Liver (tissue), 9 donors: ENCODE data around the gene LTA4H. TPM values are rescaled to one million over a fixed set of nuclear protein-coding genes. Genes with fewer than 3 reads are reported as not detected.

Source experiments
- DNase-seq: peaks from one replicate; pipeline ENCODE4 v3.0.0-alpha.2; 2017; ENCODE audit warnings: low spot score
- H3K27ac ChIP-seq, 2 donors: one replicate each; pipeline ENCODE4 v1.7.0; 2013; ENCODE audit warnings: inconsistent platforms in 2 of 2, low read length in 2 of 2, control low read depth in 1 of 2, low read depth in 1 of 2, mild to moderate bottlenecking in 1 of 2
- H3K27me3 ChIP-seq, 4 donors: one replicate each; pipeline versions ENCODE4 v1.6.1 to v1.7.0; 2013; ENCODE audit warnings: low read length in 3 of 4, inconsistent platforms in 1 of 4, mild to moderate bottlenecking in 1 of 4, moderate library complexity in 1 of 4; ENCODE audit not compliant: control insufficient read depth in 4 of 4, insufficient read depth in 4 of 4
- H3K36me3 ChIP-seq, 4 donors: one replicate each; pipeline versions ENCODE4 v1.6.1 to v1.7.0; 2013; ENCODE audit warnings: low read length in 3 of 4, mild to moderate bottlenecking in 3 of 4, low read depth in 1 of 4, moderate library complexity in 1 of 4; ENCODE audit not compliant: control insufficient read depth in 4 of 4, insufficient read depth in 3 of 4
- H3K4me1 ChIP-seq, 4 donors: one replicate each; pipeline versions ENCODE4 v1.6.1 to v1.7.0; 2013; ENCODE audit warnings: low read length in 3 of 4, mild to moderate bottlenecking in 3 of 4, moderate library complexity in 1 of 4; ENCODE audit not compliant: control insufficient read depth in 4 of 4, insufficient read depth in 4 of 4
- H3K4me3 ChIP-seq, 3 donors: one replicate each; pipeline versions ENCODE4 v1.6.1 to v1.7.0; 2013; ENCODE audit warnings: low read length in 3 of 3, control low read depth in 1 of 3, low read depth in 1 of 3, mild to moderate bottlenecking in 1 of 3
- H3K9ac ChIP-seq, 2 donors: one replicate each; pipeline ENCODE4 v1.7.0; 2013; ENCODE audit warnings: low read length in 2 of 2, mild to moderate bottlenecking in 2 of 2, moderate library complexity in 2 of 2, control low read depth in 1 of 2, low read depth in 1 of 2
- H3K9me3 ChIP-seq, 4 donors: one replicate each; pipeline versions ENCODE4 v1.6.1 to v1.7.0; 2013; ENCODE audit warnings: low read length in 3 of 4; ENCODE audit not compliant: control insufficient read depth in 4 of 4
- EGR1 ChIP-seq, 2 donors: IDR thresholded peaks; 2 replicates each; pipeline ENCODE4 v1.6.1; 2016 to 2018; ENCODE audit warnings: antibody characterized with exemption in 2 of 2, low read depth in 2 of 2
- FOXA1 ChIP-seq: IDR thresholded peaks from 2 replicates; pipeline ENCODE4 v1.6.1; 2016; ENCODE audit warnings: antibody characterized with exemption
- FOXA2 ChIP-seq: IDR thresholded peaks from 2 replicates; pipeline ENCODE4 v1.6.1; 2016; ENCODE audit warnings: antibody characterized with exemption
- GABPA ChIP-seq, 2 donors: IDR thresholded peaks in 1 of 2; conservative IDR thresholded peaks in 1 of 2; 2 replicates each; pipeline ENCODE4 v1.6.1; 2016; ENCODE audit warnings: antibody characterized with exemption in 2 of 2, mild to moderate bottlenecking in 1 of 2, moderate library complexity in 1 of 2
- HNF4A ChIP-seq, 2 donors: conservative IDR thresholded peaks; 2 replicates each; pipeline ENCODE4 v1.6.1; 2016; ENCODE audit warnings: antibody characterized with exemption in 2 of 2, mild to moderate bottlenecking in 2 of 2
- HNF4G ChIP-seq: IDR thresholded peaks from 2 replicates; pipeline ENCODE4 v1.6.1; 2016; ENCODE audit warnings: antibody characterized with exemption
- JUND ChIP-seq, 2 donors: IDR thresholded peaks; 2 replicates each; pipeline ENCODE4 v1.6.1; 2016; ENCODE audit warnings: antibody characterized with exemption in 2 of 2
- NR2F2 ChIP-seq: IDR thresholded peaks from 2 replicates; pipeline ENCODE4 v1.6.1; 2016; ENCODE audit warnings: antibody characterized with exemption
- RAD21 ChIP-seq, 2 donors: IDR thresholded peaks; 2 replicates each; pipeline ENCODE4 v1.6.1; 2016; ENCODE audit warnings: antibody characterized with exemption in 2 of 2, mild to moderate bottlenecking in 2 of 2
- REST ChIP-seq: IDR thresholded peaks from 2 replicates; pipeline ENCODE4 v1.6.1; 2016; ENCODE audit warnings: antibody characterized with exemption, mild to moderate bottlenecking
- RXRA ChIP-seq, 2 donors: IDR thresholded peaks; 2 replicates each; pipeline ENCODE4 v1.6.1; 2017 to 2018; ENCODE audit warnings: antibody characterized with exemption in 2 of 2, mild to moderate bottlenecking in 1 of 2
- SP1 ChIP-seq: IDR thresholded peaks from 2 replicates; pipeline ENCODE4 v1.6.1; 2018; ENCODE audit warnings: antibody characterized with exemption, mild to moderate bottlenecking
- TAF1 ChIP-seq: conservative IDR thresholded peaks from 2 replicates; pipeline ENCODE4 v1.6.1; 2016; ENCODE audit warnings: antibody characterized with exemption, mild to moderate bottlenecking
- YY1 ChIP-seq: IDR thresholded peaks from 2 replicates; pipeline ENCODE4 v1.6.1; 2016; ENCODE audit warnings: antibody characterized with exemption, mild to moderate bottlenecking
- WGBS: extraction: QIAGEN DNeasy Blood & Tissue Kit; methylation state at CpG from one replicate; pipeline ENCODE4 v1.1.7; 2013; 5-methylcytosine and 5-hydroxymethylcytosine counted together
- polyA plus RNA-seq, 2 donors: library from polyadenylated mRNA; stranded (reverse) in 1 of 2; unstranded in 1 of 2; fragments of 200-250 nt in 1 of 2; fragments of >200 nt in 1 of 2; fragmentation: Nextera tagmentation in 1 of 2; extraction: Ambion mirVana in 1 of 2; gene quantifications; one replicate each; pipeline versions ENCODE4 v1.2.1 to v1.2.3, GENCODE V29; 2013 to 2015
- total RNA-seq, 2 donors: library from RNA; depleted of rRNA; stranded (reverse); fragments of >200 nt; gene quantifications; one replicate each; pipeline ENCODE4 v1.2.3, GENCODE V29; 2014
- TF ChIP-seq, protein P1 (sequence below): fragments of 150-350 bp; IDR thresholded peaks from 2 replicates; pipeline ENCODE4 v1.5.1; 2017; ENCODE audit warnings: improper control_type of control experiment, low read depth, low read length; ENCODE audit not compliant: missing input control
- TF ChIP-seq, protein P2 (sequence below): IDR thresholded peaks from 2 replicates; pipeline ENCODE4 v1.6.1; 2016; ENCODE audit warnings: antibody characterized with exemption
- TF ChIP-seq, protein P3 (sequence below): IDR thresholded peaks from 2 replicates; pipeline ENCODE4 v1.6.1; 2016; ENCODE audit warnings: antibody characterized with exemption
- TF ChIP-seq, protein P4 (sequence below): IDR thresholded peaks from 2 replicates; pipeline ENCODE4 v1.6.1; 2016; ENCODE audit warnings: antibody characterized with exemption
- donor health status: healthy.
- donor health status: healthy.
- donor health status: healthy.
- donor health status: healthy.
- donor health status: healthy.

Gene LTA4H
- total and polyA plus RNA-seq, 4 donors, result 16.6 to 34.5 (median 20.9) TPM

DNA sequence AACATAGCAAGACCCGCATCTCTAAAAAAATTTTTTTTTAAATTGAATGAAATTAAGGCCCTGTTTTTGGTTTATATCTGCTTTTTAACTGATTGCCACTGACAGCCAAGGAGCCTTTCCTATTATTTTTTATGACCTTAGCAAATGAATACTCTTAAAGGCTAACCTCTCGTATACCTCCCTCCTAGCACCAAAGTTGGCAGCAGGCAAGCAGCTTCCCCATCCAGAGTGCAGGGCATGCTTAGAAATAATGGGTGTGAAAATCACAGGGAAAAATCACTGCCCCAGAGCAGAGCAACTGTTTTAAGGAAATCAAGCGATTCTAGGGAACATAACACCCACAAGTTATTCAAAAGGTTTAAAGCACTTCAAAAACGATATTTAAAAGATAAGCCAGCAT, 59.9 kb downstream of the LTA4H start:
- Histone ChIP-seq H3K27ac (no peak overlapping the region), H3K27me3 (no peaks in the 10 kb centered on the region), H3K9ac (no peak overlapping the region), H3K36me3 (peaks cover under 1 to 33% (median 20%) of the 10 kb centered on the region in 4 donors), H3K9me3 (no peaks in the 10 kb centered on the region), H3K4me3 (no peak overlapping the region), H3K4me1 (peaks cover 4 to 49% (median 34%) of the 10 kb centered on the region in 4 donors)
- 87% methylated on average over 4 of the region's 4 CpGs for WGBS
- no peak for TF ChIP-seq HNF4G
- TF ChIP-seq FOXA1, result no peak
- no peak for TF ChIP-seq REST
- TF ChIP-seq SP1, result no peak
- TF ChIP-seq RXRA (IDR thresholded peaks at IDR 0.05), result no peak
- TF ChIP-seq NR2F2, result no peak
- TF ChIP-seq YY1, result no peak
- TF ChIP-seq EGR1 (IDR thresholded peaks at IDR 0.05; ENCODE audit: low read depth in 2 of 2), result no peak
- no peak for TF ChIP-seq RAD21 (IDR thresholded peaks at IDR 0.05)
- no peak for TF ChIP-seq GABPA (IDR thresholded peaks at IDR 0.05 in 1 of 2, conservative IDR thresholded peaks at IDR 0.05 in 1 of 2)
- TF ChIP-seq JUND (IDR thresholded peaks at IDR 0.05), result no peak
- no peak for TF ChIP-seq HNF4A (conservative IDR thresholded peaks at IDR 0.05)
- TF ChIP-seq, protein P1, sequence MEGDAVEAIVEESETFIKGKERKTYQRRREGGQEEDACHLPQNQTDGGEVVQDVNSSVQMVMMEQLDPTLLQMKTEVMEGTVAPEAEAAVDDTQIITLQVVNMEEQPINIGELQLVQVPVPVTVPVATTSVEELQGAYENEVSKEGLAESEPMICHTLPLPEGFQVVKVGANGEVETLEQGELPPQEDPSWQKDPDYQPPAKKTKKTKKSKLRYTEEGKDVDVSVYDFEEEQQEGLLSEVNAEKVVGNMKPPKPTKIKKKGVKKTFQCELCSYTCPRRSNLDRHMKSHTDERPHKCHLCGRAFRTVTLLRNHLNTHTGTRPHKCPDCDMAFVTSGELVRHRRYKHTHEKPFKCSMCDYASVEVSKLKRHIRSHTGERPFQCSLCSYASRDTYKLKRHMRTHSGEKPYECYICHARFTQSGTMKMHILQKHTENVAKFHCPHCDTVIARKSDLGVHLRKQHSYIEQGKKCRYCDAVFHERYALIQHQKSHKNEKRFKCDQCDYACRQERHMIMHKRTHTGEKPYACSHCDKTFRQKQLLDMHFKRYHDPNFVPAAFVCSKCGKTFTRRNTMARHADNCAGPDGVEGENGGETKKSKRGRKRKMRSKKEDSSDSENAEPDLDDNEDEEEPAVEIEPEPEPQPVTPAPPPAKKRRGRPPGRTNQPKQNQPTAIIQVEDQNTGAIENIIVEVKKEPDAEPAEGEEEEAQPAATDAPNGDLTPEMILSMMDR, result no peak
- TF ChIP-seq FOXA2, result no peak
- TF ChIP-seq, protein P2, sequence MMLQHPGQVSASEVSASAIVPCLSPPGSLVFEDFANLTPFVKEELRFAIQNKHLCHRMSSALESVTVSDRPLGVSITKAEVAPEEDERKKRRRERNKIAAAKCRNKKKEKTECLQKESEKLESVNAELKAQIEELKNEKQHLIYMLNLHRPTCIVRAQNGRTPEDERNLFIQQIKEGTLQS, result no peak
- TF ChIP-seq, protein P3, sequence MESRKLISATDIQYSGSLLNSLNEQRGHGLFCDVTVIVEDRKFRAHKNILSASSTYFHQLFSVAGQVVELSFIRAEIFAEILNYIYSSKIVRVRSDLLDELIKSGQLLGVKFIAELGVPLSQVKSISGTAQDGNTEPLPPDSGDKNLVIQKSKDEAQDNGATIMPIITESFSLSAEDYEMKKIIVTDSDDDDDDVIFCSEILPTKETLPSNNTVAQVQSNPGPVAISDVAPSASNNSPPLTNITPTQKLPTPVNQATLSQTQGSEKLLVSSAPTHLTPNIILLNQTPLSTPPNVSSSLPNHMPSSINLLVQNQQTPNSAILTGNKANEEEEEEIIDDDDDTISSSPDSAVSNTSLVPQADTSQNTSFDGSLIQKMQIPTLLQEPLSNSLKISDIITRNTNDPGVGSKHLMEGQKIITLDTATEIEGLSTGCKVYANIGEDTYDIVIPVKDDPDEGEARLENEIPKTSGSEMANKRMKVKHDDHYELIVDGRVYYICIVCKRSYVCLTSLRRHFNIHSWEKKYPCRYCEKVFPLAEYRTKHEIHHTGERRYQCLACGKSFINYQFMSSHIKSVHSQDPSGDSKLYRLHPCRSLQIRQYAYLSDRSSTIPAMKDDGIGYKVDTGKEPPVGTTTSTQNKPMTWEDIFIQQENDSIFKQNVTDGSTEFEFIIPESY, result no peak
- no peak for TF ChIP-seq TAF1
- TF ChIP-seq, protein P4, sequence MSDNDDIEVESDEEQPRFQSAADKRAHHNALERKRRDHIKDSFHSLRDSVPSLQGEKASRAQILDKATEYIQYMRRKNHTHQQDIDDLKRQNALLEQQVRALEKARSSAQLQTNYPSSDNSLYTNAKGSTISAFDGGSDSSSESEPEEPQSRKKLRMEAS, result no peak
- no peak for DNase-seq
